NCI-H510A (cell line): ENCODE measurements around the gene ACSF3.
"Not testable (repeated sequence)": the region's sequence is repeated elsewhere in the genome, so short reads cannot be mapped to it uniquely, and the experiment has no call there.

Experiments used
- DNase-seq: peaks from one replicate; lab custom pipeline; 2025; lab: John Stamatoyannopoulos, UW

ACSF3 gene

GRCh38 chr16:89073346-89074071 is 20.1 kb upstream of the ACSF3 start:
- DNase-seq: no peak

- not testable (repeated sequence) for DNase-seq
Observed at GRCh38 chr16:89074072-89074674, 19.5 kb upstream of the ACSF3 start.

GRCh38 chr16:89074803-89075688 is 18.6 kb upstream of the ACSF3 start:
- no peak for DNase-seq

GRCh38 chr16:89076159-89076558 is 17.5 kb upstream of the ACSF3 start:
- no peak for DNase-seq

DNA sequence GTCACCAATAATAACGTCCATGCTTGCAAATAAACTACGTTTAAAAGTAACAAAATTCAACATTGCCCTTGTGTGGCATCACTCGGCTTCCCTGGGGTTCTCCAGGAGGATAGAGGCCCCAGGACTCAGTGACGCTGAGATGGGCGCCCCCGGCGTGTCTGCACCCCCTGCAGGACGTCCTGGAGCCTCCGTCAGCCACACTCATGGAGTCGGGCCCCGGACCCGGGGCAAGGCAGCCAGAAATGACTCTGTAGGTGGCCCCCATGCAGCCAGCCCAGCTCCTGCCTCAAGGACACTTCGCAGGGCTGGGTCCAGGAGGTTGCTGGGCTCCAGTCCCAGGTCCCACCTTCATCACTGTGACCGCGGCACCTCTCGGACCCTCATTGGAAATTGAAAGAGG is 16.6 kb upstream of the ACSF3 start:
- DNase-seq: no peak

DNA sequence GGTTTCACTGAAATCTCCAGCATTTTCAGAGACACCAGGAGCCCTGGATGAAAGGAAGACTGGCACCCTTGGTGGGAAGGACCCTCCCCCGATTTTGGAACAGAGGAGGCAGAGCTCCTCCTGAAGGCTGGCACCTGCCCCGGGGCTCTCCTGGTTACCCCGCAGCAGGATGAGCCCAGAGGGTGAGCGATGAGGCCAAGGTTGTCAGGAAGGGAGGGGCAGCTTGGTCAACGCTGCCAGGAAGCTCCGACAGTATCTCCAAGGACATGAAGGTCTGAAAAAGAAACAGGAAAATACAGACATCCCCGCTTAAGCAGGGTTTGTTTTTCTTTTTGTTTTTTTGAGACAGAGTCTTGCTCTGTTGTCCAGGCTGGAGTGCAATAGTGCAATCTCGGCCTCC is 15.5 kb upstream of the ACSF3 start:
- no peak for DNase-seq

DNA sequence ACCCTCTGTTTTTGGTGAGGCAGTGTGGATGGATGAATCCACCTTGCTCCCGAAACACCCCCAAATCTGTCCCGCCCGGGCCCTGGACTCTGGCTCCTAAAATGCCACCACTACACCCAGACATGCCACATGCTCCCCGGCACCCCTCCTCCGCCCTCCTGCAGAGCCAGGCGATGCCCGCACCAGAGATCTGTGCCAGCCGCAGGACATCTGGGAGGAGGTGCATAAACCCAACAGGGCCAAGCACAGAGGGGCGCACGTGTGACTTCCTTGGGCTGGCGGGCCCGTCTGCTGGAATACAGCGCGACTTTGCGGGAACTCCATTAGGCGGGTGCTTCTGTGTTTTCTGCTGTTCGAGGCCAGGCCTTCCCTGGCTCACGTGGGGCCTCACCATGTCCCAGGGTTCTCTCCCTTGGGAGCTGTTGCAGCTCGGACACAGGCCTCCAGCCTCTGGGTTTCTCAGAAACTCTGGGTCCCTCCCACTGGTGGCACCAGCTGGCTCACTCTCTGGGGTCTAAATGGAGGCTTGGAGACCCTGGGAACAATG is 14.1 kb upstream of the ACSF3 start:
- DNase-seq: no peak

DNA sequence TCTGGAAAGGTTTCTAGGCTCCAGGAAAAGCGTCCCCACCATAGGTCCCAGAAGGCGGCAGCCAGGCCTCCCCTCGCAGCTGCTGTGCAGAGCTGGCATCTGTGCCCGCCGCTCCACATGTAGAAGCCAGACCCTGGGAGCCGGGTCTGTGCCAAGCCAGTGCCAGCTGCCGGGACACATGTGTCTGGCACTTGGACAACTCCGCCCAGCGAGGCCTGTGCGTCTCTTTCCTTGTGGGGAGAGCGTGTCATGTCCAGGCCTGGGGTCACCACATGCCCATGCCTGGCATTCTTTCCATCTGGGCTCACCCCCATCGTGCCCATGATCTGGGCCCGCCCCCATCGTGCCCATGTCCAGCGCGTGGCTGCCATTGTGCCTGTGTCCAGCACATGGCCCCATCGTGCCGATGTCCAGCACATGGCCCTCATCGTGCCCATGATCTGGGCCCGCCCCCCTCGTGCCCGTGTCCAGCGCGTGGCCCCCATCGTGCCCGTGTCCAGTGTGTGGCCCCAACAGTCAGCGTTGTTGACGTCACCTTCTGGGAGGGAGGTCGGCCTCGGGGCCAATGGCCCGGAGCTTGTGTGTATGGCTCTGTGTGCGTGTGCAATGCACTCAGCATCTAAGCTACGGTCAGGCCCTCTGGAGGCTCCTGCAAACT is 13.3 kb upstream of the ACSF3 start:
- no peak for DNase-seq

DNA sequence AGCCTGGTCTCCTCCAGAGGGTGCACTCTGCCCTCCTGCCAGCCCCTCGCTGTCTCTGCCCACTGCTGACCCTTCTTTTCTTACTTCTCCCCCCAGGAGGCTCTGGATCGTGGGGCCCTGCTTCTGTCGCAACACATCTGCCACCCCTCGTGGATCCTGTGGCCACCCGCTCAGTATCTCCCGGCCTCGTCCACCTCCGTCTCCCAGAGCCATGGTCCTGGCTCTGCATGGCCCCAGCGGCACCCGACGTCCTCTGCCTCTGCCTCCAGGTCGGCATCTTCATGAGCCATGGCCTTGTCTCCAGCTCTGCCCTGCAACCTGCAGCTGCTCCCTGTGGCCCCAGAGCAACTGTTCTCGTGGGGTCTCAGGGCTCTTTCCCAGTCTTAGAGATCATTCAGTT is 12.1 kb upstream of the ACSF3 start:
- no peak for DNase-seq

- DNase-seq: no peak
Observed at GRCh38 chr16:89084411-89084810, 9.2 kb upstream of the ACSF3 start.

- DNase-seq: no peak
Observed at GRCh38 chr16:89084814-89085612, 8.6 kb upstream of the ACSF3 start.

DNA sequence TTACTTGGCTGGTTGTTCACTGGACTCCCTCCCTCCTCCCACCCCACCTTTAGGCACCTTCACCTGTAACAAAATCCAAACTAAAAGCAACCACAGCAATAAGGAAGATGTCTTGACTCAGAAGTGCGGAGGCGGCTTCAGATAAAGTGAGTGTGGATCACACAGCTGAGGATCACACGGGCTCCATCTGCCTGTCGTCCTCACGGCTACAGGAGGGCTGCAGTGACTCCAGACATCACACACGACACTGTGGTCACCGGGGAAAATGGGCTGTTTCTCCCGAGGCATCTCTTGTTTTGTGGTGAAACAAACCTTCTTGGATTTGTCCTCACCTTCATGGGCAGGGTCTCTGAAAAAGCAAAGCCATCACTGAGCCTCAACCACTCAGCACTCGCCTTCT is 7.9 kb upstream of the ACSF3 start:
- DNase-seq: no peak

GRCh38 chr16:89087922-89088497 is 5.6 kb upstream of the ACSF3 start:
- DNase-seq: no peak

DNA sequence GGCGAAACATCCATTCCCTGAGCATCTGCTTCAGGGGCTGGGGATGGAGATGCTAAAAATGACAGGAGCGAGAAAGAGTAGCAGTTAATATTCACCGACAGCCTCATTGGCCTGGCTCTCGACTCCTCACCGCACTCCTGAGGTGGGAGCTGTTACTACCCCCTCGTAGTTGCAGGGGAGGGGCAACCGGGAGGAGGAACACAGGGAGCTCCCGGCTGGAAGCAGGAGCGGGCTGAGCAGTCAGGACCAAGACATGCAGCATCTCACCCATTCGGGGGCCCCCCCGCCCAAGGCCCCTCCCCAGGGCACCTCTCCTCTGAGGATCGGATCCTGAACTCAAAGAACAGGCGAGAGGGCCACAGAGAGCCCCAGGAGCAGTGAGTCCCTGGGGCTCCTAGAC is 4.5 kb upstream of the ACSF3 start:
- no peak for DNase-seq

DNA sequence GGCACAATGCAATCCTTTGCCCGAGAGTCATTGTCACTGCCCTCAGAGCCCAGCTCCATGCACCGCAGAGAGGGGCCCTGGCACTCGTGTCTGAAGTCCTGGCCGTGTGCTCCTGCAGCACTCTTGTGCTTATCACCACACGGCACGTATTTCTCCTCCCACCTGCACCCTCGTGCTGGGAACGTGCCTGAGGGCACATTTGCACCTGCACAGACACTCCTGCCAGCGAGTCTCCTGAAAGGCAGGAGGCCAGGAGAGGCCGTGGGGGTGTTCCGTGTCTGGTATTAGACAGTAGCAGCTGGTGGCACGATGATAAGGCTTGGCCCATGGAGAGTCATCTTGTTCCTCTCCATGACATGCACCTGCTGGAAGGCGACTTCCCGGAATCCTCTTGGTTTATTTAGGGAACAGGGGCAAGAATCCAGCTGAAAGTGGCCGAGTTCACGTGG is 3.4 kb upstream of the ACSF3 start:
- no peak for DNase-seq

GRCh38 chr16:89090669-89091426 is 2.8 kb upstream of the ACSF3 start:
- no peak for DNase-seq

DNA sequence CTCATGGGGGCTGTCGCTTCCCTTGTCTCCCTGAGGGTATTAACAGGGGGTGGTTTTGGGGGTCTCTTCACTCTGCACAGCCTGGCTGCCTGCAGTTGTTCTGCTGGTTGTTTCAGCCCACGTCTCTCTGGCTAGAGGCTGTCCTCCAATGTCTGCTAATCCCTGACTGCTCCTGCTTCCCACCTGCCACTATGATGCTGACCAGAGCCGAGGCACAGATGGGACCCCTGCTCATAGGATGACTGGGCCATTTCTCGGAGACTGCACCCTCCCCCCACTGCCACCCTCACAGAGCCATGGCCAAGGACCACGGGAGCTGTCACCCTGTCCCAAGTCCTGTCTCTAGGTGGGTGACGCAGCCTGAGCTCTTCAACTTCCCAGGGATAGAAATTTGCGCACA is 1.6 kb upstream of the ACSF3 start:
- no peak for DNase-seq

- DNase-seq: not testable (repeated sequence)
Observed at GRCh38 chr16:89093252-89093601, 425 bp upstream of the ACSF3 start.

GRCh38 chr16:89094252-89094879 is 714 bp downstream of the ACSF3 start:
- no peak for DNase-seq

DNA sequence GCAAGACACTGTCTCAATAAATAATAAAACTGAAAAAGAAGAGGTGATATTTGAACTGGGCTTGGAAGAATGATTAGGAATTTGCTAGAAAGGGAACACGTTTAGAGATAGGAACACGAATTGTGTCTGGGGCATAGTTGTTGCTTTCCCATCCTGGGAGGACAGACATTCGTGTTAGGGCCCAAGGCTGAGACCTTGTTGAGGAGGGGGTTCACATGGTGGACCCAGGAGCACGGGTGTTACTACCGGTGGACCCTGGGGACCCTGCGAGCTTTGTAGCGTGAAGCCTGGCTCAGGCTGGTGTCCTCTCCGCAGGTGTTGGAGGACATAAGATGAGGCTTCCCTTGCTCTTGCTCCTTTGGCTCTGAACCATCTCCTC is 1.2 kb downstream of the ACSF3 start:
- no peak for DNase-seq
